Body of pancreas (tissue), 4 donors: Measurements from ENCODE around the gene SAMD5. TPM values are rescaled to one million over a fixed set of nuclear protein-coding genes. Genes with fewer than 3 reads are reported as not detected.

ENCODE experiments used
- ATAC-seq: fragments of 150-250 bp; one replicate; pipeline ENCODE4 v1.9.1; 2016
- DNase-seq, 4 donors: peaks; one replicate each; pipeline ENCODE4 v3.0.0-alpha.2; 2019
- H3K27ac ChIP-seq, 4 donors: fragments of 200-600 bp; sonication (generic); 1 replicate in 3 of 4; 2 replicates in 1 of 4; pipeline versions ENCODE4 v1.5.1 to v1.6.1; 2016 to 2019; ENCODE audit warnings: mild to moderate bottlenecking in 1 of 4, mixed read lengths in 1 of 4, moderate library complexity in 1 of 4
- H3K27me3 ChIP-seq, 2 donors: fragments of 200-600 bp; sonication (generic); one replicate each; pipeline ENCODE4 v1.6.0; 2016; ENCODE audit warnings: mild to moderate bottlenecking in 1 of 2
- H3K36me3 ChIP-seq, 2 donors: fragments of 200-600 bp; sonication (generic); replicated peaks in 1 of 2; 2 replicates each; pipeline ENCODE4 v1.5.1; 2016; ENCODE audit warnings: low read depth in 2 of 2; ENCODE audit not compliant: insufficient read depth in 1 of 2
- H3K4me1 ChIP-seq: fragments of 200-600 bp; sonication (generic); one replicate; pipeline ENCODE4 v1.6.0; 2016
- H3K4me3 ChIP-seq, 2 donors: fragments of 200-600 bp; sonication (generic); 1 replicate in 1 of 2; 2 replicates in 1 of 2; pipeline ENCODE4 v1.5.1; 2016 to 2019
- H3K9me3 ChIP-seq, 3 donors: fragments of 200-600 bp; sonication (generic); 1 replicate in 2 of 3; 2 replicates in 1 of 3; pipeline ENCODE4 v1.5.1; 2016
- POLR2A ChIP-seq, 3 donors: fragments of 450-650 bp; IDR thresholded peaks; one replicate each; pipeline ENCODE4 v1.6.1; 2016; ENCODE audit warnings: antibody characterized with exemption in 3 of 3, mild to moderate bottlenecking in 2 of 3
- WGBS, 2 donors: methylation state at CpG; one replicate each; pipeline ENCODE4 v1.1.5; 2017; 5-methylcytosine and 5-hydroxymethylcytosine counted together
- intact Hi-C: fragments of 100-400 bp; cut with DNase I; formaldehyde crosslinking; loops from one replicate; pipeline ENCODE4 v1.15.1; 2023
- total RNA-seq, 2 donors: library from RNA; depleted of rRNA; stranded (reverse); fragments of >200 nt; gene quantifications; one replicate each; pipeline ENCODE4 v1.1.0, GENCODE V29; 2016
- TF ChIP-seq, protein P1 (sequence below), 7 experiments: fragments of 450-650 bp in 4 of 7; fragments of 200-600 bp in 3 of 7; sonication (generic) in 3 of 7; IDR thresholded peaks; one replicate each; pipeline ENCODE4 v1.5.1; 2016 to 2019; ENCODE audit warnings: antibody characterized with exemption in 7 of 7

The SAMD5 gene
- total RNA-seq, 2 donors from 2014 or later, result 0.26 to 1.6 TPM

DNA sequence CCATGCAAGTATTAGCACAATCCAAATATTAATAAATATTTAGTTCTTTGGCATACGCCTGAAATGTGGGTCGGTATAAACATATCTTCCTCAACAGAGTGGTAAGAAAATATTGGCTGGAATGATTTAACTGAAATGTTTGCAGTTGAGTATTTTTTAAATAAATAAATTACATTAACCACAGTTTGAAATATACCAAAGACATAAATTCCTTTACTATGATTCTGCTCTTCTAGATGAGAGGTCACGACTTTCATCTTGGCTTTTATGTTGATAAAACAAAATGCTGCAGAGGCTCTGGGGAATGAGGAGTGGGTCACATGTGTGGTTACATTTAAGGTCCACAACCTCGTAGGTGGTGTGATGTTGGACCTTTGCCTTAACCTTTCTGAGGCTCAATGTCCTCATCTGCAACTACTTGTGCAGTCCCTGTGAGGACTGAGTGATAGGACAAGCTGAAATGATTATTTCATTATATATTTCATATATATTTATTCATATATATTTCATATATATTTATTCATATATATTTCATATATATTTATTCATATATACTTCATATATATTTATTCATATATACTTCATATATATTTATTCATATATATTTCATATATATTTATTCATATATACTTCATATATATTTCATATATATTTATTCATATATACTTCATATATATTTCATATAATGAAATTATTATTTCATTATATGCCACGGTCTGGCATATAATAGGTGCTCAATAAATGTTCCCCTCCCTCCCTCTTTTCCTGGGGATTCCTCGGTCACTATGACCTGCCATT, 107.4 kb downstream of the SAMD5 start:
- no peak overlapping the region for H3K27ac ChIP-seq
- no peaks in the 10 kb centered on the region for H3K27me3 ChIP-seq
- no peaks in the 10 kb centered on the region for H3K4me1 ChIP-seq
- H3K9me3 ChIP-seq, result no peaks in the 10 kb centered on the region
- DNase-seq (no peak), ATAC-seq (no peak)
- WGBS, 2 donors, result 70 to 79% methylated on average over 6 of the region's 6 CpGs
- intact Hi-C loops, result no loop called here
- TF ChIP-seq, protein P1, sequence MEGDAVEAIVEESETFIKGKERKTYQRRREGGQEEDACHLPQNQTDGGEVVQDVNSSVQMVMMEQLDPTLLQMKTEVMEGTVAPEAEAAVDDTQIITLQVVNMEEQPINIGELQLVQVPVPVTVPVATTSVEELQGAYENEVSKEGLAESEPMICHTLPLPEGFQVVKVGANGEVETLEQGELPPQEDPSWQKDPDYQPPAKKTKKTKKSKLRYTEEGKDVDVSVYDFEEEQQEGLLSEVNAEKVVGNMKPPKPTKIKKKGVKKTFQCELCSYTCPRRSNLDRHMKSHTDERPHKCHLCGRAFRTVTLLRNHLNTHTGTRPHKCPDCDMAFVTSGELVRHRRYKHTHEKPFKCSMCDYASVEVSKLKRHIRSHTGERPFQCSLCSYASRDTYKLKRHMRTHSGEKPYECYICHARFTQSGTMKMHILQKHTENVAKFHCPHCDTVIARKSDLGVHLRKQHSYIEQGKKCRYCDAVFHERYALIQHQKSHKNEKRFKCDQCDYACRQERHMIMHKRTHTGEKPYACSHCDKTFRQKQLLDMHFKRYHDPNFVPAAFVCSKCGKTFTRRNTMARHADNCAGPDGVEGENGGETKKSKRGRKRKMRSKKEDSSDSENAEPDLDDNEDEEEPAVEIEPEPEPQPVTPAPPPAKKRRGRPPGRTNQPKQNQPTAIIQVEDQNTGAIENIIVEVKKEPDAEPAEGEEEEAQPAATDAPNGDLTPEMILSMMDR (IDR thresholded peaks at IDR 0.05), result no peak
- TF ChIP-seq POLR2A (IDR thresholded peaks at IDR 0.05), result no peak
- H3K4me3 ChIP-seq, result no peak overlapping the region
- H3K36me3 ChIP-seq, result no peaks in the 10 kb centered on the region

DNA sequence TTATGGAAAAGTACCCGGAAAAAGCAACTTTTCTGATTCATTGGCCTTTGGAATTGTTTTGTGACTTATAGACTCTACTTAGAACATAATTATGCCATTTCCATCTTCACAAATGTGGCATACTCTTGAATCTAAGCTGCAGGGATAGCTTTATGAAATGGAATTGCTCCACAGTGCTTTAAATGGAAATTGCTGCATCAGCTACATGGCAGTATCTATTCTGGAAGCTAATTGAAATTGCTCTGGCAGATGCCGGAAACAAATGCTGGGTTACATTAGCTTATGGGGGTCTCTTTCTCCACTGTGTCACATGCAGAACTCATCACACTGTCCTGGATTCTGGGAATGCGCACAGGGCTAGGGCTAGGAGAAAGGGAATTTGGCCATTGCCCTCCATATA, 108.9 kb downstream of the SAMD5 start:
- Histone ChIP-seq H3K9me3 (no peaks in the 10 kb centered on the region), H3K27me3 (no peaks in the 10 kb centered on the region), H3K27ac (no peak overlapping the region), H3K4me1 (no peaks in the 10 kb centered on the region), H3K4me3 (no peak overlapping the region), H3K36me3 (no peaks in the 10 kb centered on the region)
- intact Hi-C loops, result no loop called here
- DNase-seq (no peak), ATAC-seq (no peak)
- TF ChIP-seq, protein P1 (IDR thresholded peaks at IDR 0.05), result no peak
- TF ChIP-seq POLR2A (IDR thresholded peaks at IDR 0.05), result no peak
- 80 to 85% methylated on average over 3 of the region's 3 CpGs for WGBS, 2 donors

DNA sequence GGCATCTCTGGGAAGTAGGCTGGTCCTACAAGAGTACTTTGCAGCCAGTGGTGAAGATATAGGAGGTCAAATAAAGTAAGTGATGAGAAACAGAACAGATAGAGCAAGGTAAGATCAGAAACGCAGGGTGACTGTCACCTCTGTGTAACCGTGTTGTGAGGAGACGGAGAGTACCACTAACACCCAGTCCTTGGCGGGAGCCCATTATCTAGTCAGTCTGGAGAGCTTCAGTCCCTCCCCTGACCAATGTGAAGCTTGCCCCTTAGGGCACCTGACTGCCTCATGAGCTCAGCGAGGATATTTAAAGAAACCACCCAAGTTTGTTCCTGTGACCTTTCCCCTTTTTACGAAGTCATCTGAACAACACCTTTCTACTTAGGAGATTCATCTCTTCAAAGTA, 110.0 kb downstream of the SAMD5 start:
- H3K36me3 ChIP-seq, result no peaks in the 10 kb centered on the region
- intact Hi-C loops, result no loop called here
- WGBS, 2 donors, result 83 to 87% methylated on average over 6 of the region's 6 CpGs
- no peak overlapping the region for H3K4me3 ChIP-seq
- ATAC-seq (no peak), DNase-seq (no peak)
- H3K9me3 ChIP-seq, result no peaks in the 10 kb centered on the region
- no peak for TF ChIP-seq POLR2A (IDR thresholded peaks at IDR 0.05)
- TF ChIP-seq, protein P1 (IDR thresholded peaks at IDR 0.05), result no peak
- H3K27me3 ChIP-seq, result no peaks in the 10 kb centered on the region
- H3K27ac ChIP-seq, result no peak overlapping the region
- no peaks in the 10 kb centered on the region for H3K4me1 ChIP-seq

DNA sequence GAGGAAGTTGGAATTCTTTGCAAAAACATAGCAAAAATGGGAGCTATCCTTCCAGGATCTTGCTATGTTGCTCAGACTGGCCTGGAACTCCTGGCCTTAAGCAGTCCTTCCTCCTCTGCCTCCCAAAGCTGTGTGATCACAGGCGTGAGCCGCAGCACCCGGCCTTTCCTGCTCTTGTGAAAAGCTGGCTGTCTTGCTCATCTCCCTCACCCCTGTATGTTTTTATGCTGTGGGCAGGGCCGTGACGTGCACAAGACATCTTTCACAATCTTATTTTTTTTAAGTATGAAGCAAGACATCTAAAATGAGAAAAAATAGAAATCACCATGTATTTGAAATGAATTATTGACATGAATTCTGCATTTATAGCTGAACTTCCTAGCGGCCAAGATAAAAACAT, 110.4 kb downstream of the SAMD5 start:
- Histone ChIP-seq H3K4me1 (no peaks in the 10 kb centered on the region), H3K36me3 (no peaks in the 10 kb centered on the region), H3K27ac (no peak overlapping the region), H3K27me3 (no peaks in the 10 kb centered on the region), H3K4me3 (no peak overlapping the region), H3K9me3 (no peaks in the 10 kb centered on the region)
- ATAC-seq (no peak), DNase-seq (no peak)
- intact Hi-C loops, result no loop called here
- WGBS, 2 donors, result 56 to 82% methylated on average over 6 of the region's 6 CpGs
- no peak for TF ChIP-seq POLR2A (IDR thresholded peaks at IDR 0.05)
